IMR-90 (cell line): ENCODE results near the gene SKP2. TPM values are rescaled to one million over a fixed set of nuclear protein-coding genes. Genes with fewer than 3 reads are reported as not detected.

Source experiments
- ATAC-seq: fragments of 200-7000 bp; cut with Tn5 transposase; 2 replicates; pipeline ENCODE4 v1.9.1; 2020; ENCODE audit warnings: low read depth, mild to moderate bottlenecking, moderate library complexity
- BruUV-seq: library from RNA; stranded (reverse); fragments of 400-500 nt; replicated peaks from 2 replicates; lab custom pipeline; 2021; lab: Mats Ljungman, UMichigan
- CTCF ChIA-PET: fragments of 300-600 bp; formaldehyde crosslinking; extraction: SDS; loops from one replicate; lab custom pipeline; 2021; ENCODE audit warnings: antibody characterized with exemption; lab: Yijun Ruan, JAX
- POLR2A ChIA-PET: fragments of 300-600 bp; sonication (Branson Sonifier 250); formaldehyde crosslinking; loops from one replicate; lab custom pipeline; 2022; ENCODE audit warnings: antibody characterized with exemption; ENCODE audit not compliant: unreplicated experiment; lab: Charles Lee
- DNase-seq: peaks from one replicate; pipeline ENCODE4 v3.0.0; 2013
- H2AFZ ChIP-seq: replicated peaks from 2 replicates; pipeline ENCODE3; 2013; ENCODE audit warnings: low read length, mild to moderate bottlenecking; ENCODE audit not compliant: poor library complexity
- H2AK5ac ChIP-seq: 2 replicates; pipeline ENCODE4 v1.6.1; 2013; ENCODE audit warnings: low read depth, low read length, inconsistent platforms
- H2AK9ac ChIP-seq: replicated peaks from 2 replicates; pipeline ENCODE3; 2013; ENCODE audit warnings: mild to moderate bottlenecking, low read depth, low read length, moderate library complexity; ENCODE audit not compliant: poor library complexity
- H2BK120ac ChIP-seq: 2 replicates; pipeline ENCODE4 v1.6.1; 2013; ENCODE audit warnings: low read depth, low read length, inconsistent platforms
- H2BK15ac ChIP-seq: 3 replicates; pipeline ENCODE4 v1.6.1; 2013; ENCODE audit warnings: low read depth, low read length, inconsistent platforms
- H2BK20ac ChIP-seq: 2 replicates; pipeline ENCODE4 v1.6.1; 2013; ENCODE audit warnings: low read depth, mild to moderate bottlenecking, inconsistent platforms, low read length, moderate library complexity
- H2BK5ac ChIP-seq: 2 replicates; pipeline ENCODE4 v1.6.1; 2013; ENCODE audit warnings: mild to moderate bottlenecking, low read depth, low read length, inconsistent platforms; ENCODE audit not compliant: poor library complexity, severe bottlenecking
- H3K14ac ChIP-seq: replicated peaks from 2 replicates; pipeline ENCODE4 v1.6.1; 2013; ENCODE audit warnings: low read depth, low read length, inconsistent platforms
- H3K18ac ChIP-seq: 2 replicates; pipeline ENCODE4 v1.6.1; 2013; ENCODE audit warnings: low read depth, low read length, control low read depth
- H3K23ac ChIP-seq: 2 replicates; pipeline ENCODE4 v1.6.1; 2013; ENCODE audit warnings: low read depth, low read length, inconsistent platforms
- H3K27ac ChIP-seq: 2 replicates; pipeline ENCODE4 v1.5.1; 2013; ENCODE audit warnings: mild to moderate bottlenecking, control low read depth, low read length; ENCODE audit not compliant: insufficient read depth
- H3K27me3 ChIP-seq: 2 replicates; pipeline ENCODE4 v1.6.1; 2013; ENCODE audit warnings: low read length; ENCODE audit not compliant: control insufficient read depth, insufficient read depth
- H3K36me3 ChIP-seq: 2 replicates; pipeline ENCODE4 v1.6.1; 2013; ENCODE audit warnings: low read length, mixed read lengths; ENCODE audit not compliant: control insufficient read depth, insufficient read depth
- H3K4ac ChIP-seq: 2 replicates; pipeline ENCODE4 v1.6.1; 2013; ENCODE audit warnings: low read depth, low read length, inconsistent platforms
- H3K4me1 ChIP-seq: 2 replicates; pipeline ENCODE4 v1.6.1; 2013; ENCODE audit warnings: low read length, mixed read lengths; ENCODE audit not compliant: control insufficient read depth, insufficient read depth
- H3K4me2 ChIP-seq: 2 replicates; pipeline ENCODE4 v1.6.1; 2013; ENCODE audit warnings: low read depth, mild to moderate bottlenecking, control low read depth, low read length, moderate library complexity
- H3K4me3 ChIP-seq: 2 replicates; pipeline ENCODE4 v1.5.1; 2013; ENCODE audit warnings: low read depth, mild to moderate bottlenecking, control low read depth, low read length, moderate library complexity; ENCODE audit not compliant: insufficient read depth
- H3K56ac ChIP-seq: 2 replicates; pipeline ENCODE4 v1.6.1; 2013; ENCODE audit warnings: low read length, inconsistent platforms; ENCODE audit not compliant: insufficient read depth; ENCODE audit errors: extremely low read depth
- H3K79me1 ChIP-seq, 2 experiments: 2 replicates each; pipeline ENCODE4 v1.6.1; 2013; ENCODE audit warnings: low read length in 2 of 2, inconsistent platforms in 1 of 2, low read depth in 1 of 2
- H3K9ac ChIP-seq: 2 replicates; pipeline ENCODE4 v1.6.1; 2013; ENCODE audit warnings: low read depth, low read length, control low read depth
- H3K9me1 ChIP-seq: 2 replicates; pipeline ENCODE4 v1.6.1; 2013; ENCODE audit warnings: low read length, inconsistent platforms; ENCODE audit not compliant: insufficient read depth
- H3K9me3 ChIP-seq: 2 replicates; pipeline ENCODE4 v1.6.1; 2013; ENCODE audit warnings: low read length; ENCODE audit not compliant: control insufficient read depth, insufficient read depth
- H4K20me1 ChIP-seq: 2 replicates; pipeline ENCODE4 v1.6.1; 2013; ENCODE audit warnings: low read length, inconsistent platforms; ENCODE audit not compliant: insufficient read depth
- H4K5ac ChIP-seq: 2 replicates; pipeline ENCODE4 v1.6.1; 2013; ENCODE audit warnings: mild to moderate bottlenecking, low read depth, low read length, control low read depth
- H4K8ac ChIP-seq, 2 experiments: 2 replicates each; pipeline ENCODE4 v1.6.1; 2013; ENCODE audit warnings: low read depth in 2 of 2, low read length in 2 of 2, control low read depth in 1 of 2, inconsistent platforms in 1 of 2
- H4K91ac ChIP-seq: 2 replicates; pipeline ENCODE4 v1.6.1; 2013; ENCODE audit warnings: low read depth, low read length, inconsistent platforms; ENCODE audit not compliant: insufficient read depth
- BHLHE40 ChIP-seq: fragments of 150-350 bp; IDR thresholded peaks from 2 replicates; pipeline ENCODE4 v1.6.1; 2016; ENCODE audit warnings: mild to moderate bottlenecking, low read depth, low read length
- CEBPB ChIP-seq: IDR thresholded peaks from 2 replicates; pipeline ENCODE4 v1.6.1; 2012; ENCODE audit warnings: low read depth, low read length, improper control_type of control experiment
- CHD1 ChIP-seq: IDR thresholded peaks from 2 replicates; pipeline ENCODE4 v1.6.1; 2012; ENCODE audit warnings: low read depth, low read length, improper control_type of control experiment
- CTCF ChIP-seq: conservative IDR thresholded peaks from 2 replicates; pipeline ENCODE4 v1.5.1; 2012; ENCODE audit warnings: mild to moderate bottlenecking, low read depth, low read length, improper control_type of control experiment
- FOS ChIP-seq: fragments of 150-350 bp; IDR thresholded peaks from 2 replicates; pipeline ENCODE4 v1.6.1; 2016; ENCODE audit warnings: low read depth, low read length
- MAFK ChIP-seq: IDR thresholded peaks from 2 replicates; pipeline ENCODE4 v1.6.1; 2012; ENCODE audit warnings: low read depth, low read length, improper control_type of control experiment
- MAZ ChIP-seq: IDR thresholded peaks from 2 replicates; pipeline ENCODE4 v1.6.1; 2012; ENCODE audit warnings: low read depth, mild to moderate bottlenecking, low read length, improper control_type of control experiment, moderate library complexity, borderline replicate concordance
- MXI1 ChIP-seq: IDR thresholded peaks from 2 replicates; pipeline ENCODE4 v1.6.1; 2012; ENCODE audit warnings: low read depth, mild to moderate bottlenecking, low read length, moderate library complexity, borderline replicate concordance
- NFE2L2 ChIP-seq: fragments of 150-350 bp; IDR thresholded peaks from 2 replicates; pipeline ENCODE4 v1.6.1; 2016; ENCODE audit warnings: low read depth, mild to moderate bottlenecking, low read length
- POLR2A ChIP-seq: IDR thresholded peaks from 2 replicates; pipeline ENCODE4 v1.6.1; 2012; ENCODE audit warnings: mild to moderate bottlenecking, low read depth, low read length
- RAD21 ChIP-seq: IDR thresholded peaks from 2 replicates; pipeline ENCODE4 v1.6.1; 2012; ENCODE audit warnings: low read length, improper control_type of control experiment
- RCOR1 ChIP-seq: IDR thresholded peaks from 2 replicates; pipeline ENCODE4 v1.6.1; 2012; ENCODE audit warnings: mild to moderate bottlenecking, low read length, improper control_type of control experiment; ENCODE audit not compliant: insufficient replicate concordance
- RFX5 ChIP-seq: IDR thresholded peaks from 2 replicates; pipeline ENCODE4 v1.8.0; 2012; ENCODE audit warnings: low read depth, mild to moderate bottlenecking, low read length, moderate library complexity
- SMC3 ChIP-seq: fragments of 150-350 bp; IDR thresholded peaks from 2 replicates; pipeline ENCODE4 v1.6.1; 2016; ENCODE audit warnings: low read depth, mild to moderate bottlenecking, antibody characterized with exemption, low read length, moderate library complexity
- USF2 ChIP-seq: fragments of 150-350 bp; IDR thresholded peaks from 2 replicates; pipeline ENCODE4 v1.6.1; 2017; ENCODE audit warnings: mild to moderate bottlenecking, antibody characterized with exemption, low read length, low read depth
- WGBS, 2 experiments: methylation state at CpG; one replicate each; pipeline versions ENCODE4 v1.1.5 to v1.1.7; 2013; ENCODE audit warnings: missing lambda C conversion rate in 2 of 2; ENCODE audit not compliant: insufficient read length in 1 of 2; ENCODE audit errors: extremely low coverage in 2 of 2; 5-methylcytosine and 5-hydroxymethylcytosine counted together
- dilution Hi-C: fragments of 300-500 bp; cut with HindIII; formaldehyde crosslinking; loops from one replicate; pipeline ENCODE4 v1.14.3; 2018; ENCODE audit warnings: low sequenced_read_pairs; ENCODE audit not compliant: unreplicated experiment
- in situ Hi-C: fragments of 300-500 bp; cut with MboI; formaldehyde crosslinking; loops from 3 replicates; pipeline ENCODE4 v1.14.3; 2019; ENCODE audit warnings: low sequenced_read_pairs, inconsistent platforms, mixed read lengths
- intact Hi-C: fragments of 100-400 bp; cut with micrococcal nuclease; formaldehyde crosslinking; loops from 2 replicates; pipeline ENCODE4 v1.10.0; 2022
- polyA plus RNA-seq, 3 experiments: library from polyadenylated mRNA; depleted of rRNA; stranded (reverse); fragments of >200 nt; gene quantifications; 2 replicates each; pipeline ENCODE4 v1.2.3, GENCODE V29; 2012; ENCODE audit warnings: low replicate concordance in 1 of 3
- total RNA-seq: library from RNA; depleted of rRNA; stranded (reverse); fragments of >200 nt; gene quantifications from 2 replicates; pipeline ENCODE4 v1.2.3, GENCODE V29; 2012
- TF ChIP-seq, protein P1 (sequence below): fragments of 150-350 bp; IDR thresholded peaks from 2 replicates; pipeline ENCODE4 v1.6.1; 2016; ENCODE audit warnings: low read depth, mild to moderate bottlenecking, low read length, moderate library complexity, borderline replicate concordance

SKP2 gene
- total and polyA plus RNA-seq, 2 of the 4 experiments (the other 2 are of a cell fraction), result 23.3 to 92.1 TPM

DNA sequence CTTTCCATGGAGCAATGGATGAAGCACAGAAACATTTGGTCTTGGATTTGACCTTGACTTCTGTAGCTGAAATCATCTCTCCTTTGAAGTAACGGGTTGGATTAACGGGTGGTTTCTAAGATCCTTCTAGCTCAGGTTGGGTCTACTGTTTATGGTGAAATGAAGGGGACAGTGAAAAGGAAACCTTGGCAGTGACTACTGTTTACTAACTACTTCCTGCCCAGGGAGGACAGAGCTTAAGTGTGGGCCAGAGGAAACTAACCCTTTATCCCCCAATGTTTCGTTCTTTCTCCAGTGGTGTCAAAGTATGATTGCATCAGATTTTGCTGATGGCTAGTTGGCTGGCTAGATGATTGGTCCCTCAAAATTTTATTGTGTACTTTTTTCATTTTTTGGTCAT is 22.2 kb downstream of the SKP2 start:
- Histone ChIP-seq H3K18ac (no peak overlapping the region), H4K8ac (peak overlapping the region in 1 of 2 experiments; percentile 52; a peak in 1 of 4 replicates), H2BK120ac (no peak overlapping the region), H3K36me3 (peaks cover 30% of the 10 kb centered on the region), H3K79me1 (peaks cover 11 to 13% of the 10 kb centered on the region in 2 experiments; a peak in 2 of 4 replicates), H3K9ac (no peak overlapping the region), H2BK5ac (peak overlapping the region; percentile 0), H2BK15ac (no peak overlapping the region), H3K9me3 (no peaks in the 10 kb centered on the region), H2AK5ac (no peak overlapping the region), H3K27me3 (no peaks in the 10 kb centered on the region), H2AK9ac (no peak overlapping the region), H2AFZ (no peak overlapping the region), H4K5ac (no peak overlapping the region), H3K4me2 (0 out of 2 replicates have a peak overlapping the region, but pooled peaks have one; percentile 4), H3K4ac (no peak overlapping the region), H2BK20ac (no peak overlapping the region), H3K56ac (no peak overlapping the region), H4K20me1 (no peaks in the 10 kb centered on the region), H3K14ac (0 out of 2 replicates have a peak overlapping the region, but pooled peaks have one; percentile 55), H3K9me1 (peaks cover 5% of the 10 kb centered on the region; the same call in 1 of the 2 replicates), H3K4me1 (0 out of 2 replicates have a peak, but pooled peaks cover 5% of the 10 kb centered on the region), H3K27ac (no peak overlapping the region; the same call in 1 of the 2 replicates), H4K91ac (no peak overlapping the region), H3K23ac (peak overlapping the region; percentile 45; the same call in 1 of the 2 replicates), H3K4me3 (no peak overlapping the region)
- dilution Hi-C loops, result no loop called here
- DNase-seq (no peak), ATAC-seq (peak; percentile 40; the same call in 1 of the 2 replicates)
- WGBS, 2 experiments, result no CpG with 5 or more reads among the region's 3 CpGs
- intact Hi-C loops, result loop anchor here (10.0 kb wide), 2 partner anchors 221 to 521 kb away; no protein-coding TSS in a partner anchor
- TF ChIP-seq MAFK, result no peak
- TF ChIP-seq MXI1, result no peak
- TF ChIP-seq MAZ, result no peak
- no peak for TF ChIP-seq BHLHE40
- no peak for TF ChIP-seq RCOR1
- no peak for TF ChIP-seq POLR2A
- TF ChIP-seq NFE2L2, result no peak
- TF ChIP-seq RFX5, result no peak
- TF ChIP-seq CEBPB, result no peak
- TF ChIP-seq CTCF, result no peak
- TF ChIP-seq USF2, result no peak
- TF ChIP-seq RAD21, result no peak
- TF ChIP-seq, protein P1, sequence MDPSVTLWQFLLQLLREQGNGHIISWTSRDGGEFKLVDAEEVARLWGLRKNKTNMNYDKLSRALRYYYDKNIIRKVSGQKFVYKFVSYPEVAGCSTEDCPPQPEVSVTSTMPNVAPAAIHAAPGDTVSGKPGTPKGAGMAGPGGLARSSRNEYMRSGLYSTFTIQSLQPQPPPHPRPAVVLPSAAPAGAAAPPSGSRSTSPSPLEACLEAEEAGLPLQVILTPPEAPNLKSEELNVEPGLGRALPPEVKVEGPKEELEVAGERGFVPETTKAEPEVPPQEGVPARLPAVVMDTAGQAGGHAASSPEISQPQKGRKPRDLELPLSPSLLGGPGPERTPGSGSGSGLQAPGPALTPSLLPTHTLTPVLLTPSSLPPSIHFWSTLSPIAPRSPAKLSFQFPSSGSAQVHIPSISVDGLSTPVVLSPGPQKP, result no peak
- TF ChIP-seq CHD1, result no peak
- TF ChIP-seq SMC3, result no peak
- no peak for TF ChIP-seq FOS
- ChIA-PET CTCF (no interaction called here), POLR2A (no interaction called here)
- BruUV-seq, result no TSS peak
- in situ Hi-C loops, result loop anchor here (10.0 kb wide), 1 partner anchor 131 kb away; the partner anchor contains the start of gene RANBP3L
